ENCODE measurements around the gene SLC24A3. TPM values are rescaled to one million over a fixed set of nuclear protein-coding genes. Genes with fewer than 3 reads are reported as not detected.

The SLC24A3 gene
- total and polyA plus RNA-seq, 2 experiments from 2014 or later, result 0.81 to 2.5 TPM

GRCh38 chr20:19712721-19713260, 500.3 kb downstream of the SLC24A3 start:
- no peaks in the 10 kb centered on the region for H3K4me1 ChIP-seq (ENCODE audit: insufficient read depth)
- peaks cover 18% of the 10 kb centered on the region for H3K9me3 Mint-ChIP-seq
- H3F3A ChIP-seq (replicated peaks; ENCODE audit: low read depth), result no peaks in the 10 kb centered on the region
- H3K4me2 ChIP-seq, result no peak overlapping the region
- no peaks in the 10 kb centered on the region for H3K9me2 ChIP-seq (ENCODE audit: insufficient read depth)
- no peak overlapping the region for H3K27ac ChIP-seq (ENCODE audit: low read depth)
- ATAC-seq (no peak), DNase-seq (ENCODE audit: low spot score) (no peak)
- H3K4me1 Mint-ChIP-seq, result no peaks in the 10 kb centered on the region
- H3K27me3 Mint-ChIP-seq (ENCODE audit: insufficient read depth, low read depth, poor library complexity), result peaks cover 4% of the 10 kb centered on the region
- no peak for TF ChIP-seq ZNF331 (CRISPR knock-in tag; IDR thresholded peaks at IDR 0.05; ENCODE audit: low read depth)
- TF ChIP-seq JUNB (IDR thresholded peaks at IDR 0.05; ENCODE audit: unreplicated experiment), result no peak
- TF ChIP-seq EZH2phosphoT487 (IDR thresholded peaks at IDR 0.05; ENCODE audit: unreplicated experiment), result no peak
- no peak for TF ChIP-seq ZNF462 (CRISPR knock-in tag; IDR thresholded peaks at IDR 0.05)
- no peak for TF ChIP-seq REST (IDR thresholded peaks at IDR 0.05; ENCODE audit: unreplicated experiment)
- no peak for TF ChIP-seq CTCF (conservative IDR thresholded peaks at IDR 0.05; ENCODE audit: low read depth in 2 of 2)
- TF ChIP-seq POLR2AphosphoS5 (IDR thresholded peaks at IDR 0.05; ENCODE audit: low read depth), result no peak
- TF ChIP-seq NANOG (IDR thresholded peaks at IDR 0.05; ENCODE audit: borderline replicate concordance), result no peak
- TF ChIP-seq EZH2 (IDR thresholded peaks at IDR 0.05; ENCODE audit: low read depth, unreplicated experiment), result no peak
- TF ChIP-seq ETS1 (IDR thresholded peaks at IDR 0.05), result no peak
- TF ChIP-seq CREB1 (CRISPR knock-in tag; IDR thresholded peaks at IDR 0.05; ENCODE audit: low read depth), result no peak
- no peak for TF ChIP-seq STAT1 (IDR thresholded peaks at IDR 0.05; ENCODE audit: unreplicated experiment)
- TF ChIP-seq ZNF114 (CRISPR knock-in tag; IDR thresholded peaks at IDR 0.05), result no peak
- no peak overlapping the region for H2AFZ ChIP-seq
- no peak overlapping the region for H3K4me3 Mint-ChIP-seq
- no peaks in the 10 kb centered on the region for H3K36me3 ChIP-seq (ENCODE audit: insufficient read depth)
- no peaks in the 10 kb centered on the region for H3K79me2 ChIP-seq (replicated peaks; ENCODE audit: insufficient read depth)
- H3K4me3 ChIP-seq, result no peak overlapping the region
- no peaks in the 10 kb centered on the region for H4K20me1 ChIP-seq (replicated peaks; ENCODE audit: insufficient read depth)
- no peak overlapping the region for H3K27ac Mint-ChIP-seq
- peaks cover 12% of the 10 kb centered on the region; the same call in 2 of the 3 replicates for H3K36me3 Mint-ChIP-seq (ENCODE audit: low read depth)
- H3K27me3 ChIP-seq (ENCODE audit: insufficient read depth), result no peaks in the 10 kb centered on the region
